Right forelimb (tissue), 1 donor: ENCODE results near the gene MARK2.
"Not testable (repeated sequence)": the region's sequence is repeated elsewhere in the genome, so short reads cannot be mapped to it uniquely, and the experiment has no call there.

Source experiments
- DNase-seq: peaks from one replicate; pipeline ENCODE4 v3.0.0-alpha.2; 2018

Gene MARK2

GRCh38 chr11:63838678-63839507, at the start of gene MARK2:
TSS of gene MARK2 (plus strand) at chr11:63839110. CDS start at chr11:63839507, 397 bp downstream.
- DNase-seq, result peak; percentile 100

DNA sequence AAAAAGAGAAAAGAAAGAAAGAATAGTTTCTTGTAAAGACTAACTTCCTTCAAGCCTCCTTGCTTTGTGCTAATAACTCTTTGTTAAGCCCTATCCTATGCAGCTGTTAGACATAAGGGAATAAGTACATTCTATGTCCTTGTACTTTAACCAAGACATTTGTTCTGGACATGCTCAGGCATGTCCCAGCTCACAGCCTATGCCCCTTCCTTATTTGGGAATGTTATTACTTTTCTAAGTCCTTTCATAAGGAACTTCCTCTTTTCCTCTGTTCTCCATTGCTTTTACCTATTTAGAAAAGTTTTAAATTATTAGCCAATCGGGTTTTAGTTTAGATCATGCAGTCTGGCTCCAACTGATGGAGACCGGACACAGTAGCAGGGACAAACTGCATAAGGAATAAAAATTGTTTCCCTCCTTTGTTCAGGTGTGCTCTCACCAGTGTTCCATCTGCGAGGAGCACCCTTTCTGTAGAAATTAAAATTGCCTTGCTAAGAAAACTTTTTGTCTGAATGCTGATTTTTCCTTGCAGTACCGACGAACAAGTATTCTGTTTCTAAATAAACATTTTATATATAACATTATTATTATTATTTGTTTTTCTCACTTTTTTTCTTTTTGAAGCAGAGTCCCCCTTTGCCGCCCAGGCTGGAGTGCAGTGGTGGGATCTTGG, 47.3 kb upstream of the MARK2 start:
- no peak for DNase-seq

DNA sequence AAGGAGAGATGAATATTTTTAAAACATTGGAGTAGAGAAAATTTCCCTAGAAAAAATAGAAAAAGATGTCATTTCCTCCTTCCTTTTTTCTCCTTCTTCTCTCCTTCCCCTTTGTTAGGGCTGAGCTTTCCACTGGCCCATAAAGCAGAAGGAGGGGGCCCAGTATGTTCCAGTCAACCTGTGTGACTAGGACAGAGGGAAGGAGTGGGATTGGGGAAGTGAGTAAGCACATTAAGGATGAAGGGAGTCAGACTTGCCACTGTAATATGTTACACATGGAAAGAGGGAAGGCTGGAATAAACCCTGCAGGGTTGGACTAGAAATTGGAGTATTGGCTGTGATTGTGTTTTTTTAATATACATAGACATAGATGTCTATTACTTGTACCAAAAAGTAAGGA, 45.7 kb upstream of the MARK2 start:
- no peak for DNase-seq

- DNase-seq, result no peak
These were observed 43.8 kb upstream of the MARK2 start for GRCh38 chr11:63795066-63795465.

DNA sequence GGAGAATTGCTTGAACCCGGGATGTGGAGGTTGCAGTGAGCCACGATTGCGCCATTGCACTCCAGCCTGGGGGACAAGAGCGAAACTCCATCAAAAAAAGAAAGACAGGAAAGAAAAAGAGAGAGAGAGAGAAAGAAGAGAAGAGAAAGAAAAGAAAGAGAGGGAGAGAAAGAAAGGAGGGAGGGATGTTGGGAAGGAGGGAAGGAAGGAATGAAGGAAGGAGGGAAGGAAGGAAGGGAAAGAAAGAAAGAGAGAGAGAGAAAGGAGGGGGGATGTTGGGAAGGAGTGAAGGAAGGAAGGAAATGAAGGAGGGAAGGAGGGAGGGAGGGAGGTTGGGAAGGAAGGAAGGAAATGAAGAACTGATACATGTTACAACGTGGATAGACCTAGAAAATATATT, 38.0 kb upstream of the MARK2 start:
- DNase-seq, result no peak

GRCh38 chr11:63802637-63803414, 36.1 kb upstream of the MARK2 start:
- DNase-seq, result no peak

GRCh38 chr11:63804259-63804658, 34.7 kb upstream of the MARK2 start:
- no peak for DNase-seq

GRCh38 chr11:63805844-63806415, 33.0 kb upstream of the MARK2 start:
- no peak for DNase-seq

DNA sequence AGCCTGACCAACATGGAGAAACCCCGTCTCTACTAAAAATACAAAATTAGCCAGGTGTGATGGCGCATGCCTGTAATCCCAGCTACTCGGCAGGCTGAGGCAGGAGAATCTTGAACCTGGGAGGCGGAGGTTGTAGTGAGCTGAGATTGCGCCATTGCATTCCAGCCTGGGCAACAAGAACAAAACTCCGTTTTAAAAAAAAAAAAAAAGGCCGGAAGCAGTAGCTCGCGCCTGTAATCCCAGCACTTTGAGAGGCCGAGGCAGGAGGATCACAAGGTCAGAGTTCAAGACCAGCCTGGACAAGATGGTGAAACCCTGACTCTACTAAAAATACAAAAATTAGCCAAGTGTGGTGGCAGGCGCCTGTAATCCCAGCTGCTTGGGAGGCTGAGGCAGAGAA, 28.5 kb upstream of the MARK2 start:
- not testable (repeated sequence) for DNase-seq

DNA sequence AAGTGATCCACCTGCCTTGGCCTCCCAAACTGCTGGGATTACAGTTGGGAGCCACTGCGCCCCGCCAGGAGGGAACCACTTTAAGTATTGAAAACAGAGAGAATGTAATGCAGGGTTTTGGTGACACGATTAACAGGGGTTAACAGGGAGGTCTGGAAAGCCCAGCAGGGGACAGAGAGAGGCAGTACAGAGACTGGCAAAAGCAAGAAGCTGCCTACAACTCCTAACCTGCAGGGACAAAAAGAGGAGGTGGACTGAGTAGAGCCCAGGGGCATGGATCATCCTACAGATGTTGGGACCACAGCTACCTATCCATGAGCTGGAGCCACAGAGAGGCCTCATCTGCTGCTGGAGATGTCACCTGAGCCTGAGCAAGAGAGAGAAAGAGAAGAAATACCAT, 27.4 kb upstream of the MARK2 start:
- no peak for DNase-seq

- peak; percentile 88 for DNase-seq
These were observed 25.8 kb upstream of the MARK2 start, which contains the start of gene SPINDOC for GRCh38 chr11:63813035-63813562. TSS of gene SPINDOC (plus strand) at chr11:63813456. CDS start at chr11:63813687, 231 bp downstream.

DNA sequence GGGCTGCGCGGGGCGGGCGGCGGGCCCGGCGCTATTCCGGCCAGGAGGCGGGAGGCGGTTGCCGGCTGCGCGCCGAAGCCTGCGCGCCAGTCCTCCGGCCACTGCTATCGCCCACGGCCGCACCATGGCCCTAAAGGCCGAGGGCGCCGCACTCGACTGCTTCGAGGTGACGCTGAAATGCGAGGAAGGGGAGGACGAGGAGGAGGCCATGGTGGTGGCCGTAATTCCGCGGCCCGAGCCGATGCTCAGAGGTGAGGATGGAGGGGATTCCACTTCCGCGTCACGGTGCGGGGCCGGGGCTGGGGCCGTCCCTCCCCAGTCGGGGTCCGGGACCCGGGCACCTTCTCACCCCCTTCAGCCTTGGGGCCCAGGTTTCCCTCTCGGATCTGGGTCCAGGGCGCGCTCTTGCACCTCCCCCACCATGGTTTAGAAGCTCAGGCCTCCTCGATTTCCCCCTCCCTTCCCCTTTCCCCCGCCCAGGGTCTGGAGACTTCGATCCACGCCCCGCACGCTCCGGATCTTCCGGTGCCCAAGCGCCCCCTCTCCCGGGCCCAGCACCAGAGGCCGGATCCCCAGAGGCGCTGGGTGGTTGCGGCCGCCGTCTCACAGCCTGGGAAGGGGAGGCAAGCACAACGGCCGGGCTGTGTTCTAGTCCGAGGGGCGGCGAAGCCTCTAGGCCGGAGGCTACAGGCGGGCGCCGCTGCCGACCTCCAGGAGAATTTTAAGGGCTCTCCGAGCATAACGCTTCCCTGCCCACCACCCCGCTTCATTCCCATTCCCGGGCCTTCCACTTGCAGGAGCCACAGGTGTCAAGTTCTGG, 25.1 kb upstream of the MARK2 start:
- peak; percentile 76 for DNase-seq

GRCh38 chr11:63814383-63814736, 24.6 kb upstream of the MARK2 start:
- DNase-seq, result no peak

DNA sequence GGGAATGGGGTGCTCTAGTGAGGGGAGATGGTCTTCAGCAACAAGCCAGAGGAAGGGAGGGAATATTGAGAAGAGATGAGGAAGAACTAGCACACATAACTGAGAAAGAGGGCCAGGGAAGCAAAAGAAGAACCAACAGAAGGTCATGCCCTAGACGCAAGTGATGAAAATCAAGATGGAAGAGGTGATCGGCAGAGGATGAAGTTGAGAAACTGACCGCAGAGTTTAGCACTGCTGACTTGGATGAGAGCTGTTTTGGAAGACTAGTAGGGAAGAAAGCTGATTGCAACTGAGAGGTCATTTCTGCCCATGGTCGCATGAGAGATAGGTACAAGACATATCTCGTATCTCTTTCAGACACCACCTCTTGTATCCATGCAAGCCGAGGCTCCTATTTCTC, 22.7 kb upstream of the MARK2 start:
- DNase-seq, result no peak

DNA sequence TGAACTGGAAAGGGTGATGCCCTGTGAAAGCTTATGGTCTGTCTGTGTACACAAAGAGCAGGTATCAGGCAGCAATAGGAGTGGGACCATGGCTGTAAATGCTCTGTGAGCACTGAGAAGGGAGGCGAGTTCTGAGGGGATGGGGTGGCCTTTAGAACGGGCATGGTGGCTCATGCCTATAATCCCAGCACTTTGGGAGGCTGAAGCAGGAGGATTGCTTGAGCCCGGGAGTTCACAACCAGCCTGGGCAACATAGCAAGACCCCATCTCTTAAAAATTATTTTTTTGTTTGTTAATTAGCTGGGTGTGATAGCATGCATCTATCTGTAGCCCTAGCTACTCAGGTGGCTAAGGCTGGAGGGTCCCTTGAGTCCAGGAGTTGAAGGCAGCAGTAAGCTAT, 22.2 kb upstream of the MARK2 start:
- DNase-seq, result no peak

GRCh38 chr11:63817758-63818498, 21.0 kb upstream of the MARK2 start:
- no peak for DNase-seq

GRCh38 chr11:63818609-63819008, 20.3 kb upstream of the MARK2 start:
- no peak for DNase-seq

DNA sequence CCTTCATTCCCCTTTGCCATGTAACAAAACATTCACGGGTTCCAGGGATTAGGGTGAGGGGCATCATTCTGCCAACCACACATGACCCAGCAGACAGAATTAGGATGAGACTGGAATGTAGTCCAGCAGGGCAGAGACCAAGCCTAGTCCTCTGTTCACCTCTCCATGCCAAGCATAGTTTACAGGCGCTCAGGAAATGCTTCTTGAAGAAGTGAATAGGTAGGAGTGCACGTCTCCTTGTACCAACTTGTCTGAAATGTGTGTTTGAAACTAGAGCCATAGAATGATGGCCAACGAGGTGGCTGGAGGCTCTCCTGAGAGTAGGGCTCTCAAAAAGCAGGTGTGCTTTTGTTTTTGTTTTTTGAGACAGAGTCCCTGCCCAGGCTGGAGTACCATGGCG, 17.5 kb upstream of the MARK2 start:
- DNase-seq, result no peak

GRCh38 chr11:63826471-63827190, 12.3 kb upstream of the MARK2 start:
- DNase-seq, result no peak

DNA sequence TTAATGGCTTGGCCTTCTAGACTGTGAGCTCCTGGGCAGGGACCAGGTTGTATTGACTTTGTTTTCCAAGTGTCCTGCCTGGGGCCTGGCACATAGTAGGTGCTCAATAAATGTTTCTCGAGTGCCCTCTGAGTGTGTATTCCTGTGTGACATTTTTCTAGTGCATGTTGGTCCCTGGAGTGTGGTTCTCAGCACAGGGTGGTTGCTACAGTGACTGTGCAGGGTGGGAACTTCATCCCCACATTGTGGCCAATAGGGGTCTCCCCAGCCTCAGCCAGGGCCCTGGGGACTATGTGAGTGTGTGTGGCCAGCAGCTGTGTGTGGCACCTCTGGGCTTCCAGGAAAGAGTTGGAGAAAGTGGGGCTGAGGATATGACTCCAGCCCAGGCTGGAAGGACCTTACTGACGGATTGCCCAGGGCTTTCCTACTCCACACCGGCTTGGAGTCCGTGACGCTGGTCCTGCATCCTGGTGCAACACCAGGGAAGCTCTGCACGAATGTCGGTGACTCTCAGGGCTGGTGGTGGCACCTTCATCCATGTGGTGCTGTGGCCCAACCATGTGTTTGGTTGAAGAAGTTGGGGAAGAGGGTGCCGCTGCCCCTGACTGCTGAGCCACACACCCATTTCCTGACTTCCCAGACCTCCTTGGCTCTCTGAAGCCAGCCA, 9.0 kb upstream of the MARK2 start:
- no peak for DNase-seq
